IMR-90 (cell line): ENCODE results near the gene FFAR3. TPM values are rescaled to one million over a fixed set of nuclear protein-coding genes. Genes with fewer than 3 reads are reported as not detected.

ENCODE experiments used
- ATAC-seq: fragments of 200-7000 bp; cut with Tn5 transposase; 2 replicates; pipeline ENCODE4 v1.9.1; 2020; ENCODE audit warnings: low read depth, mild to moderate bottlenecking, moderate library complexity
- BruUV-seq: library from RNA; stranded (reverse); fragments of 400-500 nt; replicated peaks from 2 replicates; lab custom pipeline; 2021; lab: Mats Ljungman, UMichigan
- CTCF ChIA-PET: fragments of 300-600 bp; formaldehyde crosslinking; extraction: SDS; loops from one replicate; lab custom pipeline; 2021; ENCODE audit warnings: antibody characterized with exemption; lab: Yijun Ruan, JAX
- POLR2A ChIA-PET: fragments of 300-600 bp; sonication (Branson Sonifier 250); formaldehyde crosslinking; loops from one replicate; lab custom pipeline; 2022; ENCODE audit warnings: antibody characterized with exemption; ENCODE audit not compliant: unreplicated experiment; lab: Charles Lee
- DNase-seq: peaks from one replicate; pipeline ENCODE4 v3.0.0; 2013
- H2AFZ ChIP-seq: replicated peaks from 2 replicates; pipeline ENCODE3; 2013; ENCODE audit warnings: low read length, mild to moderate bottlenecking; ENCODE audit not compliant: poor library complexity
- H2AK5ac ChIP-seq: 2 replicates; pipeline ENCODE4 v1.6.1; 2013; ENCODE audit warnings: low read depth, low read length, inconsistent platforms
- H2AK9ac ChIP-seq: replicated peaks from 2 replicates; pipeline ENCODE3; 2013; ENCODE audit warnings: mild to moderate bottlenecking, low read depth, low read length, moderate library complexity; ENCODE audit not compliant: poor library complexity
- H2BK120ac ChIP-seq: 2 replicates; pipeline ENCODE4 v1.6.1; 2013; ENCODE audit warnings: low read depth, low read length, inconsistent platforms
- H2BK15ac ChIP-seq: 3 replicates; pipeline ENCODE4 v1.6.1; 2013; ENCODE audit warnings: low read depth, low read length, inconsistent platforms
- H2BK20ac ChIP-seq: 2 replicates; pipeline ENCODE4 v1.6.1; 2013; ENCODE audit warnings: low read depth, mild to moderate bottlenecking, inconsistent platforms, low read length, moderate library complexity
- H2BK5ac ChIP-seq: 2 replicates; pipeline ENCODE4 v1.6.1; 2013; ENCODE audit warnings: mild to moderate bottlenecking, low read depth, low read length, inconsistent platforms; ENCODE audit not compliant: poor library complexity, severe bottlenecking
- H3K14ac ChIP-seq: replicated peaks from 2 replicates; pipeline ENCODE4 v1.6.1; 2013; ENCODE audit warnings: low read depth, low read length, inconsistent platforms
- H3K18ac ChIP-seq: 2 replicates; pipeline ENCODE4 v1.6.1; 2013; ENCODE audit warnings: low read depth, low read length, control low read depth
- H3K23ac ChIP-seq: 2 replicates; pipeline ENCODE4 v1.6.1; 2013; ENCODE audit warnings: low read depth, low read length, inconsistent platforms
- H3K27ac ChIP-seq: 2 replicates; pipeline ENCODE4 v1.5.1; 2013; ENCODE audit warnings: mild to moderate bottlenecking, control low read depth, low read length; ENCODE audit not compliant: insufficient read depth
- H3K27me3 ChIP-seq: 2 replicates; pipeline ENCODE4 v1.6.1; 2013; ENCODE audit warnings: low read length; ENCODE audit not compliant: control insufficient read depth, insufficient read depth
- H3K36me3 ChIP-seq: 2 replicates; pipeline ENCODE4 v1.6.1; 2013; ENCODE audit warnings: low read length, mixed read lengths; ENCODE audit not compliant: control insufficient read depth, insufficient read depth
- H3K4ac ChIP-seq: 2 replicates; pipeline ENCODE4 v1.6.1; 2013; ENCODE audit warnings: low read depth, low read length, inconsistent platforms
- H3K4me1 ChIP-seq: 2 replicates; pipeline ENCODE4 v1.6.1; 2013; ENCODE audit warnings: low read length, mixed read lengths; ENCODE audit not compliant: control insufficient read depth, insufficient read depth
- H3K4me2 ChIP-seq: 2 replicates; pipeline ENCODE4 v1.6.1; 2013; ENCODE audit warnings: low read depth, mild to moderate bottlenecking, control low read depth, low read length, moderate library complexity
- H3K4me3 ChIP-seq: 2 replicates; pipeline ENCODE4 v1.5.1; 2013; ENCODE audit warnings: low read depth, mild to moderate bottlenecking, control low read depth, low read length, moderate library complexity; ENCODE audit not compliant: insufficient read depth
- H3K56ac ChIP-seq: 2 replicates; pipeline ENCODE4 v1.6.1; 2013; ENCODE audit warnings: low read length, inconsistent platforms; ENCODE audit not compliant: insufficient read depth; ENCODE audit errors: extremely low read depth
- H3K79me1 ChIP-seq, 2 experiments: 2 replicates each; pipeline ENCODE4 v1.6.1; 2013; ENCODE audit warnings: low read length in 2 of 2, inconsistent platforms in 1 of 2, low read depth in 1 of 2
- H3K9ac ChIP-seq: 2 replicates; pipeline ENCODE4 v1.6.1; 2013; ENCODE audit warnings: low read depth, low read length, control low read depth
- H3K9me1 ChIP-seq: 2 replicates; pipeline ENCODE4 v1.6.1; 2013; ENCODE audit warnings: low read length, inconsistent platforms; ENCODE audit not compliant: insufficient read depth
- H3K9me3 ChIP-seq: 2 replicates; pipeline ENCODE4 v1.6.1; 2013; ENCODE audit warnings: low read length; ENCODE audit not compliant: control insufficient read depth, insufficient read depth
- H4K20me1 ChIP-seq: 2 replicates; pipeline ENCODE4 v1.6.1; 2013; ENCODE audit warnings: low read length, inconsistent platforms; ENCODE audit not compliant: insufficient read depth
- H4K5ac ChIP-seq: 2 replicates; pipeline ENCODE4 v1.6.1; 2013; ENCODE audit warnings: mild to moderate bottlenecking, low read depth, low read length, control low read depth
- H4K8ac ChIP-seq, 2 experiments: 2 replicates each; pipeline ENCODE4 v1.6.1; 2013; ENCODE audit warnings: low read depth in 2 of 2, low read length in 2 of 2, control low read depth in 1 of 2, inconsistent platforms in 1 of 2
- H4K91ac ChIP-seq: 2 replicates; pipeline ENCODE4 v1.6.1; 2013; ENCODE audit warnings: low read depth, low read length, inconsistent platforms; ENCODE audit not compliant: insufficient read depth
- BHLHE40 ChIP-seq: fragments of 150-350 bp; IDR thresholded peaks from 2 replicates; pipeline ENCODE4 v1.6.1; 2016; ENCODE audit warnings: mild to moderate bottlenecking, low read depth, low read length
- CEBPB ChIP-seq: IDR thresholded peaks from 2 replicates; pipeline ENCODE4 v1.6.1; 2012; ENCODE audit warnings: low read depth, low read length, improper control_type of control experiment
- CHD1 ChIP-seq: IDR thresholded peaks from 2 replicates; pipeline ENCODE4 v1.6.1; 2012; ENCODE audit warnings: low read depth, low read length, improper control_type of control experiment
- ELK1 ChIP-seq: fragments of 150-350 bp; IDR thresholded peaks from 2 replicates; pipeline ENCODE4 v1.6.1; 2016; ENCODE audit warnings: low read depth, mild to moderate bottlenecking, low read length, moderate library complexity, borderline replicate concordance
- MAFK ChIP-seq: IDR thresholded peaks from 2 replicates; pipeline ENCODE4 v1.6.1; 2012; ENCODE audit warnings: low read depth, low read length, improper control_type of control experiment
- MAZ ChIP-seq: IDR thresholded peaks from 2 replicates; pipeline ENCODE4 v1.6.1; 2012; ENCODE audit warnings: low read depth, mild to moderate bottlenecking, low read length, improper control_type of control experiment, moderate library complexity, borderline replicate concordance
- MXI1 ChIP-seq: IDR thresholded peaks from 2 replicates; pipeline ENCODE4 v1.6.1; 2012; ENCODE audit warnings: low read depth, mild to moderate bottlenecking, low read length, moderate library complexity, borderline replicate concordance
- POLR2A ChIP-seq: IDR thresholded peaks from 2 replicates; pipeline ENCODE4 v1.6.1; 2012; ENCODE audit warnings: mild to moderate bottlenecking, low read depth, low read length
- RAD21 ChIP-seq: IDR thresholded peaks from 2 replicates; pipeline ENCODE4 v1.6.1; 2012; ENCODE audit warnings: low read length, improper control_type of control experiment
- RCOR1 ChIP-seq: IDR thresholded peaks from 2 replicates; pipeline ENCODE4 v1.6.1; 2012; ENCODE audit warnings: mild to moderate bottlenecking, low read length, improper control_type of control experiment; ENCODE audit not compliant: insufficient replicate concordance
- SMC3 ChIP-seq: fragments of 150-350 bp; IDR thresholded peaks from 2 replicates; pipeline ENCODE4 v1.6.1; 2016; ENCODE audit warnings: low read depth, mild to moderate bottlenecking, antibody characterized with exemption, low read length, moderate library complexity
- USF2 ChIP-seq: fragments of 150-350 bp; IDR thresholded peaks from 2 replicates; pipeline ENCODE4 v1.6.1; 2017; ENCODE audit warnings: mild to moderate bottlenecking, antibody characterized with exemption, low read length, low read depth
- WGBS, 2 experiments: methylation state at CpG; one replicate each; pipeline versions ENCODE4 v1.1.5 to v1.1.7; 2013; ENCODE audit warnings: missing lambda C conversion rate in 2 of 2; ENCODE audit not compliant: insufficient read length in 1 of 2; ENCODE audit errors: extremely low coverage in 2 of 2; 5-methylcytosine and 5-hydroxymethylcytosine counted together
- dilution Hi-C: fragments of 300-500 bp; cut with HindIII; formaldehyde crosslinking; loops from one replicate; pipeline ENCODE4 v1.14.3; 2018; ENCODE audit warnings: low sequenced_read_pairs; ENCODE audit not compliant: unreplicated experiment
- in situ Hi-C: fragments of 300-500 bp; cut with MboI; formaldehyde crosslinking; loops from 3 replicates; pipeline ENCODE4 v1.14.3; 2019; ENCODE audit warnings: low sequenced_read_pairs, inconsistent platforms, mixed read lengths
- intact Hi-C: fragments of 100-400 bp; cut with micrococcal nuclease; formaldehyde crosslinking; loops from 2 replicates; pipeline ENCODE4 v1.10.0; 2022
- polyA plus RNA-seq, 3 experiments: library from polyadenylated mRNA; depleted of rRNA; stranded (reverse); fragments of >200 nt; gene quantifications; 2 replicates each; pipeline ENCODE4 v1.2.3, GENCODE V29; 2012; ENCODE audit warnings: low replicate concordance in 1 of 3
- total RNA-seq: library from RNA; depleted of rRNA; stranded (reverse); fragments of >200 nt; gene quantifications from 2 replicates; pipeline ENCODE4 v1.2.3, GENCODE V29; 2012

The FFAR3 gene
- total and polyA plus RNA-seq, 2 of the 4 experiments (the other 2 are of a cell fraction), result not detected

- H3K79me1 ChIP-seq, result no peaks in the 10 kb centered on the region
- no peak overlapping the region for H2AK5ac ChIP-seq
- no peak overlapping the region for H3K18ac ChIP-seq
- H2BK20ac ChIP-seq, result no peak overlapping the region
- DNase-seq, result no peak
- H3K9me1 ChIP-seq, result no peaks in the 10 kb centered on the region
- dilution Hi-C loops (no loop called here), in situ Hi-C loops (no loop called here), intact Hi-C loops (no loop called here)
- H2BK15ac ChIP-seq, result no peak overlapping the region
- H3K27ac ChIP-seq, result no peak overlapping the region
- no peak overlapping the region for H3K4me2 ChIP-seq
- no peak overlapping the region for H3K4me3 ChIP-seq
- ChIA-PET POLR2A (no interaction called here), CTCF (no interaction called here)
- no peak overlapping the region for H3K23ac ChIP-seq
- H3K14ac ChIP-seq, result no peak overlapping the region
- no peak overlapping the region for H4K8ac ChIP-seq
- no peak overlapping the region for H2AFZ ChIP-seq
- no peak overlapping the region for H3K56ac ChIP-seq
- H3K27me3 ChIP-seq, result peaks cover 8% of the 10 kb centered on the region
- no peak overlapping the region for H4K91ac ChIP-seq
- no peaks in the 10 kb centered on the region for H3K9me3 ChIP-seq
- no peak overlapping the region for H2AK9ac ChIP-seq
- no peaks in the 10 kb centered on the region for H3K36me3 ChIP-seq
- no peak for TF ChIP-seq RAD21
- no peak for TF ChIP-seq POLR2A
- TF ChIP-seq SMC3, result no peak
- TF ChIP-seq USF2, result no peak
- TF ChIP-seq RCOR1, result no peak
- TF ChIP-seq CHD1, result no peak
- TF ChIP-seq MXI1, result no peak
- no peak for TF ChIP-seq BHLHE40
- TF ChIP-seq MAFK, result no peak
- TF ChIP-seq CEBPB, result no peak
- TF ChIP-seq ELK1, result no peak
- TF ChIP-seq MAZ, result no peak
- WGBS, 2 experiments, result 60% methylated on average over 1 of the region's 4 CpGs; no CpG with 5 or more reads in 1 of the 2 experiments
- ATAC-seq, result no peak
- no peak overlapping the region for H2BK120ac ChIP-seq
- H3K9ac ChIP-seq, result no peak overlapping the region
- H3K4ac ChIP-seq, result no peak overlapping the region
- H4K5ac ChIP-seq, result no peak overlapping the region
- BruUV-seq, result no TSS peak
- H4K20me1 ChIP-seq, result no peaks in the 10 kb centered on the region
- no peak overlapping the region for H2BK5ac ChIP-seq
- H3K4me1 ChIP-seq, result no peaks in the 10 kb centered on the region
These were observed 7.0 kb downstream of the FFAR3 start for GRCh38 chr19:35365303-35365702.
